Measurements from ENCODE around the gene MRM2. TPM values are rescaled to one million over a fixed set of nuclear protein-coding genes. Genes with fewer than 3 reads are reported as not detected.

Gene MRM2
- total and polyA plus RNA-seq, 4 donors = 14.5 to 33.0 (median 27.7) TPM

- H3K4me3 ChIP-seq (ENCODE audit: low read depth, low read length) = no peak overlapping the region
- H3K27ac ChIP-seq (ENCODE audit: low read depth, low read length) = no peak overlapping the region
- H3K27me3 ChIP-seq (ENCODE audit: control insufficient read depth, insufficient read depth, low read length) = no peaks in the 10 kb centered on the region
- no peak for DNase-seq (ENCODE audit: low read depth in 4 of 6, low spot score in 6 of 6)
- peaks cover 85% of the 10 kb centered on the region for H3K36me3 ChIP-seq (ENCODE audit: control insufficient read depth, insufficient read depth, low read length)
- H3K9me3 ChIP-seq (ENCODE audit: control insufficient read depth, insufficient read depth, low read length) = no peaks in the 10 kb centered on the region
- H3K4me1 ChIP-seq (ENCODE audit: control insufficient read depth, insufficient read depth, low read length) = peaks cover 23% of the 10 kb centered on the region
- 92% methylated on average over 6 of the region's 10 CpGs for WGBS (ENCODE audit: insufficient coverage)
These were observed 9.4 kb upstream of the MRM2 start for GRCh38 chr7:2251381-2251780.

- Histone ChIP-seq H3K27ac (ENCODE audit: low read depth, low read length) (no peak overlapping the region), H3K27me3 (ENCODE audit: control insufficient read depth, insufficient read depth, low read length) (no peaks in the 10 kb centered on the region), H3K36me3 (ENCODE audit: control insufficient read depth, insufficient read depth, low read length) (peaks cover 82% of the 10 kb centered on the region), H3K9me3 (ENCODE audit: control insufficient read depth, insufficient read depth, low read length) (no peaks in the 10 kb centered on the region), H3K4me3 (ENCODE audit: low read depth, low read length) (no peak overlapping the region), H3K4me1 (ENCODE audit: control insufficient read depth, insufficient read depth, low read length) (peaks cover 31% of the 10 kb centered on the region)
- DNase-seq (ENCODE audit: low read depth in 4 of 6, low spot score in 6 of 6) = no peak
- WGBS (ENCODE audit: insufficient coverage) = 83% methylated on average over 27 of the region's 27 CpGs
These were observed 7.8 kb upstream of the MRM2 start for GRCh38 chr7:2249744-2250323.

- Histone ChIP-seq H3K4me3 (ENCODE audit: low read depth, low read length) (no peak overlapping the region), H3K36me3 (ENCODE audit: control insufficient read depth, insufficient read depth, low read length) (peaks cover 82% of the 10 kb centered on the region), H3K4me1 (ENCODE audit: control insufficient read depth, insufficient read depth, low read length) (peaks cover 31% of the 10 kb centered on the region), H3K9me3 (ENCODE audit: control insufficient read depth, insufficient read depth, low read length) (no peaks in the 10 kb centered on the region), H3K27ac (ENCODE audit: low read depth, low read length) (peak overlapping the region; percentile 69), H3K27me3 (ENCODE audit: control insufficient read depth, insufficient read depth, low read length) (no peaks in the 10 kb centered on the region)
- WGBS (ENCODE audit: insufficient coverage) = 72% methylated on average over 22 of the region's 24 CpGs
- peak in 1 of 6 donors; percentile 53 for DNase-seq (ENCODE audit: low read depth in 4 of 6, low spot score in 6 of 6)
These were observed 7.1 kb upstream of the MRM2 start for GRCh38 chr7:2248984-2249694.

- Histone ChIP-seq H3K27me3 (ENCODE audit: control insufficient read depth, insufficient read depth, low read length) (no peaks in the 10 kb centered on the region), H3K27ac (ENCODE audit: low read depth, low read length) (no peak overlapping the region), H3K4me3 (ENCODE audit: low read depth, low read length) (no peak overlapping the region), H3K4me1 (ENCODE audit: control insufficient read depth, insufficient read depth, low read length) (peaks cover 42% of the 10 kb centered on the region), H3K36me3 (ENCODE audit: control insufficient read depth, insufficient read depth, low read length) (peaks cover 67% of the 10 kb centered on the region), H3K9me3 (ENCODE audit: control insufficient read depth, insufficient read depth, low read length) (no peaks in the 10 kb centered on the region)
- peak in 1 of 6 donors; percentile 56 for DNase-seq (ENCODE audit: low read depth in 4 of 6, low spot score in 6 of 6)
- WGBS (ENCODE audit: insufficient coverage) = 62% methylated on average over 20 of the region's 36 CpGs
These were observed 5.4 kb upstream of the MRM2 start for GRCh38 chr7:2247141-2247995.

- Histone ChIP-seq H3K4me3 (ENCODE audit: low read depth, low read length) (no peak overlapping the region), H3K36me3 (ENCODE audit: control insufficient read depth, insufficient read depth, low read length) (peaks cover 55% of the 10 kb centered on the region), H3K9me3 (ENCODE audit: control insufficient read depth, insufficient read depth, low read length) (no peaks in the 10 kb centered on the region), H3K4me1 (ENCODE audit: control insufficient read depth, insufficient read depth, low read length) (peaks cover 51% of the 10 kb centered on the region), H3K27me3 (ENCODE audit: control insufficient read depth, insufficient read depth, low read length) (no peaks in the 10 kb centered on the region), H3K27ac (ENCODE audit: low read depth, low read length) (no peak overlapping the region)
- peak in 1 of 6 donors; percentile 24 for DNase-seq (ENCODE audit: low read depth in 4 of 6, low spot score in 6 of 6)
- WGBS (ENCODE audit: insufficient coverage) = 69% methylated on average over 17 of the region's 22 CpGs
These were observed 4.1 kb upstream of the MRM2 start for GRCh38 chr7:2245883-2246675.

GRCh38 chr7:2244404-2244995 is 2.5 kb upstream of the MRM2 start:
- H3K4me3 ChIP-seq (ENCODE audit: low read depth, low read length) = no peak overlapping the region
- H3K27ac ChIP-seq (ENCODE audit: low read depth, low read length) = no peak overlapping the region
- no peak for DNase-seq (ENCODE audit: low read depth in 4 of 6, low spot score in 6 of 6)
- WGBS (ENCODE audit: insufficient coverage) = 89% methylated on average over 23 of the region's 25 CpGs
- H3K9me3 ChIP-seq (ENCODE audit: control insufficient read depth, insufficient read depth, low read length) = no peaks in the 10 kb centered on the region
- H3K36me3 ChIP-seq (ENCODE audit: control insufficient read depth, insufficient read depth, low read length) = peaks cover 49% of the 10 kb centered on the region
- H3K27me3 ChIP-seq (ENCODE audit: control insufficient read depth, insufficient read depth, low read length) = no peaks in the 10 kb centered on the region
- H3K4me1 ChIP-seq (ENCODE audit: control insufficient read depth, insufficient read depth, low read length) = peaks cover 54% of the 10 kb centered on the region

- Histone ChIP-seq H3K36me3 (ENCODE audit: control insufficient read depth, insufficient read depth, low read length) (peaks cover 50% of the 10 kb centered on the region), H3K4me1 (ENCODE audit: control insufficient read depth, insufficient read depth, low read length) (peaks cover 47% of the 10 kb centered on the region), H3K9me3 (ENCODE audit: control insufficient read depth, insufficient read depth, low read length) (no peaks in the 10 kb centered on the region), H3K4me3 (ENCODE audit: low read depth, low read length) (no peak overlapping the region), H3K27me3 (ENCODE audit: control insufficient read depth, insufficient read depth, low read length) (no peaks in the 10 kb centered on the region), H3K27ac (ENCODE audit: low read depth, low read length) (no peak overlapping the region)
- DNase-seq (ENCODE audit: low read depth in 4 of 6, low spot score in 6 of 6) = no peak
- 88% methylated on average over 9 of the region's 12 CpGs for WGBS (ENCODE audit: insufficient coverage)
These were observed 1.5 kb upstream of the MRM2 start for GRCh38 chr7:2243458-2243857.

- 4% methylated on average over 21 of the region's 21 CpGs for WGBS (ENCODE audit: insufficient coverage)
These were observed 780 bp upstream of the MRM2 start for GRCh38 chr7:2242541-2243429.

More at GRCh38 chr7:2242541-2243429, 780 bp upstream of the MRM2 start:
- Histone ChIP-seq H3K9me3 (ENCODE audit: control insufficient read depth, insufficient read depth, low read length) (no peaks in the 10 kb centered on the region), H3K27me3 (ENCODE audit: control insufficient read depth, insufficient read depth, low read length) (no peaks in the 10 kb centered on the region), H3K36me3 (ENCODE audit: control insufficient read depth, insufficient read depth, low read length) (peaks cover 54% of the 10 kb centered on the region), H3K4me3 (ENCODE audit: low read depth, low read length) (peak overlapping the region; percentile 91), H3K27ac (ENCODE audit: low read depth, low read length) (no peak overlapping the region), H3K4me1 (ENCODE audit: control insufficient read depth, insufficient read depth, low read length) (peaks cover 47% of the 10 kb centered on the region)
- DNase-seq (ENCODE audit: low read depth in 4 of 6, low spot score in 6 of 6) = no peak

Data from spinal cord (tissue), 10 donors.